GM12874 (cell line): Measurements from ENCODE around the gene LIN37.

Source experiments
- TF ChIP-seq, protein P1 (sequence below): IDR thresholded peaks from 2 replicates; pipeline ENCODE4 v1.5.1; 2011; ENCODE audit warnings: low read depth, mild to moderate bottlenecking, control low read depth, low read length, moderate library complexity; ENCODE audit not compliant: insufficient read depth

The LIN37 gene

DNA sequence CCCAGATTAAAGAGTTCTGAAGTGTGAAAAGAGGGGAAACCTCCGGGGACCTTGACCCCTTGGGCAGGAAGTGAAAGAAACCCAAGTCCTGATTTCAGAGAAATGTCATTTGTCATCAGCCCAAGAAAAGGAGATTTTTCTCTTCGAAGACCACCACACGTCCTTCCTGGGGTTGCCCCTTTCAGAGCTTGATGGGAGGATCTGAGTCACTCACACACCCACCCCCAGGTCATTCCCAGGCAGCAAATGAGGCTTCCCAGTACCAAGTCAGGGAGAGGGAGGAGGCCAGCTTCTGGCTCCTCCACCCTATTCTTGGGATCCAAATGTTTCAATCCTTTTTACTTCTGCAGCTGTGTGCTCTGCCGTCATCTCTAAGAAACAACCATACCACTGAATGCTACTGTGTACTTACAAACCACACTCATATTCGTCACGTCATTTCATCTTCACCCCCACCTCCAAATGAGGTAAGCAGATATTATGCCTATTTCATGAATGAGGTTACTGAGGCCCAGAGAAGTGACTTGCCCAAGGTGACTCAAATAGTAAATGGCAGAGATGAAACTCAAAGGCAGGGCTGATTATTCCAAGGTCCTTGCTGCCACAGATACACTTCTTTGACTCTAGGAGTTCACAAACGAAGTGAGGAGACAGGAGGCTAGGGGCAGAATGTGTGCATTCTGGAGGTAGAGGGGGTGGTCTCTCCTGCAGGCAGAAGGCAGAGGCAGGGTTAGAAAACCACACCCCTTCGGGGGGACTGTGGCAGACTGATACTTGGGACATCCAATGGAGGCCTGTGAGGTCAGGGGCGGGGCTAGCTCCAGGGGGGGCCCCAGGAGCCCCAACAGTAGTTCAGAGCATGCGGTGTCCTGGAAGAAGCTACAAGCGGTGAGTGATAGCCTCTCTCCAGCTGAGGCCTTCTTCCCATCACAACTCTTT is 35.5 kb upstream of the LIN37 start:
- TF ChIP-seq, protein P1, sequence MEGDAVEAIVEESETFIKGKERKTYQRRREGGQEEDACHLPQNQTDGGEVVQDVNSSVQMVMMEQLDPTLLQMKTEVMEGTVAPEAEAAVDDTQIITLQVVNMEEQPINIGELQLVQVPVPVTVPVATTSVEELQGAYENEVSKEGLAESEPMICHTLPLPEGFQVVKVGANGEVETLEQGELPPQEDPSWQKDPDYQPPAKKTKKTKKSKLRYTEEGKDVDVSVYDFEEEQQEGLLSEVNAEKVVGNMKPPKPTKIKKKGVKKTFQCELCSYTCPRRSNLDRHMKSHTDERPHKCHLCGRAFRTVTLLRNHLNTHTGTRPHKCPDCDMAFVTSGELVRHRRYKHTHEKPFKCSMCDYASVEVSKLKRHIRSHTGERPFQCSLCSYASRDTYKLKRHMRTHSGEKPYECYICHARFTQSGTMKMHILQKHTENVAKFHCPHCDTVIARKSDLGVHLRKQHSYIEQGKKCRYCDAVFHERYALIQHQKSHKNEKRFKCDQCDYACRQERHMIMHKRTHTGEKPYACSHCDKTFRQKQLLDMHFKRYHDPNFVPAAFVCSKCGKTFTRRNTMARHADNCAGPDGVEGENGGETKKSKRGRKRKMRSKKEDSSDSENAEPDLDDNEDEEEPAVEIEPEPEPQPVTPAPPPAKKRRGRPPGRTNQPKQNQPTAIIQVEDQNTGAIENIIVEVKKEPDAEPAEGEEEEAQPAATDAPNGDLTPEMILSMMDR, result no peak

DNA sequence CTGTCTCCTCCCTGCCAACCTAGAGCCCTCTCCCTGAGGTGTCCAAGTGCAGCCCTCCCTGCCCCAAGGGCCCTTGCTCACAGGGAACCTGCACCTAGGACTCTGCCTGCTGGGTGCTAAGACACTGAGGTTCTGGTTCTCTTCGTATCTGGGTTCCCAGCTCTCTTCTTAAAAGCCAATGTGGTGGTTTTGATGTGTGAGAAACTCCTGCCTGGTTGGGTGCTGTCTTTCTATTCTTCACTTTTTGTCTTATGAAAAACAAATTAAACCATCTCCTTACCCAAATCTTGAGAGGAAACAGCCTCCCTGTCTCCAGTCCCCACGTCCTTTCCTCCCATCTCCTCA is 34.9 kb upstream of the LIN37 start:
- TF ChIP-seq, protein P1, result no peak

GRCh38 chr19:35713904-35714495 is 34.4 kb upstream of the LIN37 start:
- TF ChIP-seq, protein P1, result no peak

DNA sequence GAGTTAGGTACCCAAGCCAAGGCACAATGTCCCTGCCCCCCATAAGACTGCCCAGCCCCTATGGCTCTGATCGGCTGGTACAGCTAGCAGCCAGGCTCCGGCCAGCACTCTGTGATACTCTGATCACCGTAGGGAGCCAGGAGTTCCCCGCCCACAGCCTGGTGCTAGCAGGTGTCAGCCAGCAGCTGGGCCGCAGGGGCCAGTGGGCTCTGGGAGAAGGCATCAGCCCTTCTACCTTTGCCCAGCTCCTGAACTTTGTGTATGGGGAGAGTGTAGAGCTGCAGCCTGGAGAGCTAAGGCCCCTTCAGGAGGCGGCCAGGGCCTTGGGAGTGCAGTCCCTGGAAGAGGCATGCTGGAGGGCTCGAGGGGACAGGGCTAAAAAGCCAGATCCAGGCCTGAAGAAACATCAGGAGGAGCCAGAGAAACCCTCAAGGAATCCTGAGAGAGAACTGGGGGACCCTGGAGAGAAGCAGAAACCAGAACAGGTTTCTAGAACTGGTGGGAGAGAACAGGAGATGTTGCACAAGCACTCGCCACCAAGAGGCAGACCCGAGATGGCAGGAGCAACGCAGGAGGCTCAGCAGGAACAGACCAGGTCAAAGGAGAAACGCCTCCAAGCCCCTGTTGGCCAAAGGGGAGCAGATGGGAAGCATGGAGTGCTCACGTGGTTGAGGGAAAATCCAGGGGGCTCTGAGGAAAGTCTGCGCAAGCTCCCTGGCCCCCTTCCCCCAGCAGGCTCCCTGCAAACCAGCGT is 33.6 kb upstream of the LIN37 start:
- TF ChIP-seq, protein P1, result peak; percentile 41

GRCh38 chr19:35715355-35715809 is 33.0 kb upstream of the LIN37 start:
- TF ChIP-seq, protein P1, result no peak

DNA sequence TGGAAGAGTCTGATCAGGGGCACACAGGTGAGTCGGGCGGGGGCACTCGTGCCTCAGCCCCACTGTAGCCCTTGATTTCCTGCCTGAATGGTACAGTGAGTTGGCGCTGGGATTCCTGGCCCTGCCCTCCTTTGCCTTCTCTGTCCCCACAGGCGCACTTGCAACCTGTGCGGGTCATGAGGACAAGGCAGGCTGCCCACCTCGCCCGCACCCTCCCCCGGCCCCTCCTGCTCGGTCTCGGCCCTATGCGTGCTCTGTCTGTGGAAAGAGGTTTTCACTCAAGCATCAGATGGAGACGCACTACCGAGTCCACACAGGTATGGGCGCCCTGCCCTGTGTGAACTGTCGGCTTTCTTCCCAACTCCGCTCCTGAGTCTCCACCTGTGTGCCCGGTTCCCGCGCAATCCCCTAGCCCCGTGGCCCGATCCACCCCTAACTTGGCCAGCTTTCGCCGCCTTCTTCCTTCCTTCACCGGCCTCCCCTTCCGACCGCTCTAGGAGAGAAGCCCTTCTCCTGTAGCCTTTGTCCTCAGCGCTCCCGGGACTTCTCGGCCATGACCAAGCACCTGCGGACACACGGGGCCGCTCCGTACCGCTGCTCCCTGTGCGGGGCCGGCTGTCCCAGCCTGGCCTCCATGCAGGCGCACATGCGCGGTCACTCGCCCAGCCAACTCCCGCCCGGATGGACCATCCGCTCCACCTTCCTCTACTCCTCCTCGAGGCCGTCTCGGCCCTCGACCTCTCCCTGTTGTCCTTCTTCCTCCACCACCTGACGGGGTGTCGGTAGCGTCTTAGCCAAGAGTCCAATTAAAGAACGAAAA is 32.2 kb upstream of the LIN37 start:
- TF ChIP-seq, protein P1, result no peak
